GM19397 (cell line): Measurements from ENCODE around the gene EGFLAM.

Experiments used
- ATAC-seq: cut with Tn5 transposase; IDR thresholded peaks from one replicate; pipeline ENCODE4 v1.9.1; 2021; ENCODE audit warnings: mild to moderate bottlenecking, moderate library complexity; ENCODE audit not compliant: unreplicated experiment

The EGFLAM gene

DNA sequence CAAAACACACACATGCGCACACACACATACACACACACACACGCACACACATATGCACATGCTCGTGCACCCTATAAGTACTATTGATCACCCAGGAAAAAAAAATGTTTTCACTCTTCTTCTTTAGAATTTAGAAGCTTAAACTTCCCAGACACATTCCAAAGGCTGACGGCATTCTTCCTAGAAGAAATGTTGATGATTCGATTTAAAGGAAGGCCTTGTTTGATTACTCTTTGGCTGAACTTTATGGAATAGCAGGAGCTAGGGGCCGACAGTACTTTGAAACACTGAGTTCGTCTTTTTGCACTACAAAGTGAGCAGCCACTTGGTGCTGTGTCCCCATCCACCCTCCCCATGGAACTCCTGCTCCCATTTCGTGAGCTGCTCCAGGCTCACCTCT is 113.2 kb downstream of the EGFLAM start:
- no peak for ATAC-seq

DNA sequence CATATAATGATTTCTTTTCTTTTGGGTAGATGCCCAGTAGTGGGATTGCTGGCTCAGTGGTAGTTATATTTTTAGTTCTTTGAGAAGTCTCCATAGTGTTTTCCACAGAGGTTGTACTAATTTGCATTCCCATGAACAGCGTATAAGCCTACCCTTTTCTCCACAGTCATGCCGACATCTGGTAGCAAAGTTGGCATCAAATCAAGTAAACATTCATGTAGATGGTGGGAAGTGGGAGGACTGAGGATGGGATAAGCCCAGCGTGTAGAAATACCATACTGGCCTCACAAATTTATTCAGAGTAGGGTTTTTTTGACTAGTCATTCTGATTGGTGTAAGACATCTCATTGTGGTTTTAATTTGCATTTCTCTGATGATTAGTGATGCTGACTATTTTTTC is 115.4 kb downstream of the EGFLAM start:
- ATAC-seq: no peak

- ATAC-seq: no peak
These were observed 117.1 kb downstream of the EGFLAM start for GRCh38 chr5:38375423-38375822.

DNA sequence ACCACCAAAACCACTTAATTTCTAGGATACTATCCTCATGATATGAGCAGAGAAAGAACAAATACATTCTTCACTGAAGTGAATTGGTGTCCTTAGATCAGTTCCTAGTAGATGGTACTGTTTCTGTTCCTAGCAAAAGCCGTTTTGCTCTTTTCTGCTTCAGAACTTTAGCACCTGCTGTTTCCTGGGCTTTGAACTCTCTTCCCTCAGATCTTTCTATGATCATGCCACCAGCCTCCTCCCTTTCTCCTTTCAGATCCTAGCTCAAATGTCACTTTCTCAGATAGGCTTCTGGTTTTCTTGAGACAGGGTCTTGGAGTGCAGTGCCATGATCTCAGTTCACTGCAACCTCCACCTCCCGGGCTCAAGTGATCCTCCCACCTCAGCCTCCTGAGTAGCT is 118.0 kb downstream of the EGFLAM start:
- ATAC-seq: no peak

DNA sequence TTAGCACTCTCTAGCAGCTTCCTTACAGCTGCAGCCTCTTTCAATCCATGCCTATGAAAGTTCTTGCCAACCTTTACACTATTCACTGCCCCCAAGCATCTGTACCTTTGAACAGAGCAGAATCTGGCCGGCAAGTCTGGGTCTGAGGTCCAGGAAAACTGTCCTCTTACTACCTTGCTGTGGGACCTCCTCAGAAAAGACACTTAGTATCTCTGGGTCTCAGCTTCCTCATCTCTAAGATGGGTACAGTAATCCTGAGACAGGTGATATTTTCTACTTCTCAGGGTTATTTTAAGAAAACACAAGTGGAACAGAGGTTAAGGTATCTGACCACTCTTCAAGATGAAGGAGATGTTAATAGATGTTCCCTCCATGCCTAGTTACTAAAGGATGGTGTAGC is 120.2 kb downstream of the EGFLAM start:
- no peak for ATAC-seq

DNA sequence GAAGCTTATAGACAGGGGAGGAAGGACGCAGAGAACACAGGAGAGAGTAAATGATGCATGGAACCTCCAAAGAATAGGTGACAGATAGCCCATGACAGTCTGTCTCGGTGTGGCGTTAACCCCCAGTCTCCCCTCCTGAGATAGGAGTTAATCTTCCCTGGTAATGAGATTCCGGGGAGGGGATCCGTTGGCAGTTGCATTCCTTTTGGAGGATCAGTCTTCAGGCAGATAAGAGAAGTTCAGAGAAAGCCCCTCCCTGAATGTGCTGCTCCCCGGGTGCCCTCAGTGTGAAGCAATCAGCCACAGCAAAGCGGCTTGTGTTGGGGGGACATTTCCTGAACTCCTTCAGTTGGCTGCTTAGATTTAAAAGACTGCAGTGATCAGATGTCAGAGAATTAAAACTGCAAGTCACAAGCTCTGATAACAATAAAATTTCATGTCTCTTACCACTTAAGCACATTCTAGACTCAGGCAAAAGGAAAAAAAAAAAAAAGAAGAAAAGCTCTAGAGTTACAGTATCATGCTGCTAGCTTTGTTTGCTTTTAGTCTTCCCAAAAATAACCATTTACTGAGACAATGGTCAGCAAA is 121.1 kb downstream of the EGFLAM start:
- ATAC-seq: no peak

GRCh38 chr5:38380537-38380936 is 122.2 kb downstream of the EGFLAM start:
- no peak for ATAC-seq

DNA sequence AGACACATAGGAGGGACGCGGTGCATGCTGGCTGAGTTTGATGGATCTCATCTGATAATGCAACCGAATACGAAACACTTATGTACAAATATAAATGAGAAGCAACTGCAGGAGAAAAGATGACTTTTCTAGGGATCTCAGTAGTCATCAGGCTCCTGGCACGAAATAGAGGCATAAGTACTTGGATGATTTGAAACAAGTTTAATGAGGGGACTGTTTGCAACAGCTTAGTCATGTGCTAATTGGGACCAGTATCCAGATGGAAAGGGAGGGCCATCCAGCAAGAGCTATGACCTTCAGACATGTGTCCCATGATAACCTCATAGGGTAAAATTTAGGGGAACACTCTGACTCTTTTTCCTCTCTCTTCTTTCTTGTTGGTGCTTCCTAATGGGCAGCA is 123.0 kb downstream of the EGFLAM start:
- ATAC-seq: no peak

DNA sequence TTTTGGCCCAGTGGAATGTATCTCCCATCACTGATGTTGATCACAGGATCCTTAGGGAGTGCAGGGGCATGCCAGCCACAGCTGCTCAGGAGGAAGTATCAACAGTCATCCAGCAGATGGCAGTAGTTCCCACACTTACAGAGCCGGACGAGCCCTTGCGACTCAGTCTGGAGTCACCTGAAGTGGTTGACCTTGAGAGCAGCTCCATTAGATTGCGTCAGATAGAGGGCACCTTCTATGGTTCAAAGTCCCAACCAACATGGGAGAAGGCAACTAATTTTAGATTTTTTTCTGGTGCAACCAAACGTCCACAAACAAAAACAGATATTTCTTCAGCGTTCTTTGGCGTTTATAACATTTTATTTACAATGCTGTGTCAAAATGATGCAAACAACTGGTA is 124.5 kb downstream of the EGFLAM start:
- ATAC-seq: peak; percentile 94

- ATAC-seq: no peak
These were observed 125.3 kb downstream of the EGFLAM start for GRCh38 chr5:38383701-38384100.

DNA sequence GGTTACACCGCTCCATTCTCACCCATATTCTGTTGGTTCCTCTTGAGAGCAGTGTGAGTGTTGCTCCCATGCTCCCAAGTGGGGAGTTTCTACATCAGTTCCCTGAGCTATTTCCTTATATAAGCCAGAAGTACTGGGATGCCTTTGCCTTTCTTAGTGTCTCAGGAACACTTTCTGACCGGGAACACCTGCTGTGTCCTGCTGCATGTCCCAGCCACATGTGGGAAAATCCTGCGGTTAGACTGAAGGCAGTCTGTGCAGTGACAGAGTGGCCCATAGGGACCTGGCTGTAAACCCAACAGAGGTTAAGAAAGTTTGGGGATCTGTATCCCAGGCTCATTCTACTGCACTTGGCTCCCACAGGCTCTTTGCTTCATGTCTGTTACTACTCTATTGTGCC is 126.0 kb downstream of the EGFLAM start:
- no peak for ATAC-seq

DNA sequence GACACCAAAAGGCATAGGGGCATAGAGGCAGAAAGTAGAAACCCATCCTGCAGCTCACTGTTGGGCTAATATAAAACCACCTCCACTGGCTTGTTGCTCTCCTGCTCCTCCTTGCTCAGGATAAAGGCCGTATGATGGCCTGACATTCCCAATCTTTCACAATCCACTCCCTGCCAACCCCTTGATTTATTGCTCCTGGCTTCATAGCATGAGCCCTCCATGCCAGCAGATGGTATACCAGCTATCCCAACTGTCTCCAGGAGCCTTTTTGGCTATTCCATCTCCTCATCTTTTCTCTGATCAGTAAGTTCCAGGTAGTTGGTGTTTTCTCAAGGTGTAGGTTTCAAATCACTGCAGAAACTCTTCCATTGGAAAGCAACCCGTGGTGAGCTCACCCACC is 128.8 kb downstream of the EGFLAM start:
- no peak for ATAC-seq

GRCh38 chr5:38393636-38394035 is 135.3 kb downstream of the EGFLAM start:
- no peak for ATAC-seq

GRCh38 chr5:38396766-38397165 is 138.4 kb downstream of the EGFLAM start:
- no peak for ATAC-seq

GRCh38 chr5:38400365-38400764 is 142.0 kb downstream of the EGFLAM start:
- ATAC-seq: no peak

DNA sequence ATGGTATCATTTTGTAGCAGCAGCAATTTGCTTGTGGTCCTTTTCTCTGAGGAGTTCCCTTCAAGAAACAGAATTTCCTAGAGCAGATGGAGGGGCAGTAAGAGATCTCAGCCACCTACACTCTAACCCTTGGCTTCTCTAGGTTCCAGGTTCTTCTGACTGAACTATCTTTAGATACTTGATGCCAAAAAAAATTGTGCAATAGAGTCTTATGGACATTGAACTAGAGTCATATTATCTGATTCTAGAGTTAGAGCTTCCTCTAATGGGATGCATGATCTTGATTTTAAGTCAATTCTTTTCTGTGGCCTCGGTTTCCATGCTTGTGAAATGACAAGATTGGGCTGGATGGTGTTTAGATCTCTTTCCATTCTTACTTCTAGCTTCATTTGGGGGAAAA is 142.8 kb downstream of the EGFLAM start:
- no peak for ATAC-seq

DNA sequence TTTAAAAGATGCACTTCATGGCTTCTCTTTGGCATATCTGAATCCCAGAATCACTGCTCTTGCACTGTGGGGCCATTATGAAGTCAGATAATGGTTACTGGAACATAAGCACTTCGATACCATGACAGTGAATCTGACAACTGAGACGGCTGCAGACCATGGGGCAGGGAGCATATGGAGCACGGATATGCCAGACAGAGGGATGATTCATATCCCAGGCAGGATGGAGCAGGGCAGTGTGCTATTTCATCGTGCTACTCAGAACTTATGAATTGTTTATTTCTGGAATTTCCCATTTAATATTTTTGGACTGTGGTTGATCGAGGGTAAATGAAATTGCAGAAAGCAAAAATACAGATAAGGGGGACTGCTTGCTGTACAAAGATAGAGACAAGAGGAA is 145.0 kb downstream of the EGFLAM start:
- ATAC-seq: no peak

- no peak for ATAC-seq
These were observed 145.7 kb downstream of the EGFLAM start for GRCh38 chr5:38403877-38404635.

DNA sequence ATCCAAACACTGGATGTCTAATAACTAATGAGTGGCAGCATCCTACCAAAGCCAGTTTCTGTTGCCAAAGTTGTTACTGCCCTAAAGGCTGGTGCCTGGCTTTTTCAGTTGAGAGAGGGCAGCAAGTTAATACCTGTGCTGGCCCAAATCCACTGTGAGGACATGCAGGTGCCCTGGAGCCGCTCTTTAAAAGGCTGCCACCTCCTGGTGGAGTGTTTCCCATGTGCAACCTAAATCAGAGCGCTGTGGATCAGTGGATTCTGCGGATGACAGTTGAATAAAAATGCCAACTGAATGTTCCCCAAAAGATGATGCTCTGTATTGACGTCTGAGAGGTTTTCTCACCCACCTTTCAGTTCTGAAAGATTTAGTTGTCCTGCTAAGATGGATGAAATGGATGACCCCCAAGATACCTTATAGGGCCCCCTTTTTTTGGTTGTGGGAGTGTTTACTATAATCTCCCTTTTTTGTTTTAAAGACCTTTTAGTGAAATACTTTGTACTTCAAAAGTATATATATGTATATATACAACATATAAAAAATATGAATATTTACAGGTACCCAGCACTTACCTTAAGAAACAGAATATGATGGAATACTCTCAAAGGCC is 146.4 kb downstream of the EGFLAM start:
- no peak for ATAC-seq

DNA sequence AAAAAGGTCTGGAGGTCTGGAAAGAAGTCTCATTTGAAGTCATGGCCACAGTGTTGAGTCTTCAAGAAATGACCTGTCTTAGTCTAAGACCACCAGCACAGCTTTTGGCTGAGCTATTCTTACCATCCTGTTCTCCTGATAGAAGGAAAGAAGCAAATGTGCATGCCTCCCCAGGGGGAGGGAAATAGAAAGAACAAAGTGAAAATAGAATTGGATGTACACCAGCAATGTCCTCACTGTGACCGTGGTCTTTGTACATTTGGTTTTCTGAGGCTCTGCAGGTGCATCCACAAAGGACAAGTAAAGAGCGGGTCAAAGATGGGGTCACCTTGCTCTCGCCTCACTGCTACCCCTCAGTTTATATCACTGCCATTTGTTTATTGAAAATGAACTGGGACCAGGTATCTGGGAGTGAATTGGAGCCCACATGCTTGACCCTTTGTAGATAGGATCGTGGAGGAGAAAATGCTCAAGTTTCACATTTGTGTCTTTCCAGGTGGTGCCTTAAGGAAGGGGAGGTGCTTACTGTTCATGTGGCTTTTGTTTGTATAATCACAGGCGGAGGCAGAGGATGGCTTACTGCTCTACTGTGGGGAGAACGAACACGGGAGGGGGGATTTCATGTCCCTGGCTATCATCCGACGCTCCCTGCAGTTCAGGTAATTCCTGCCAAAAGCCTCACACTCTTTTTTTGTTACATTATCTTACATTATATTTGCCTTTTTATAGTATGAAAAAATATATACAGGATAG is 150.3 kb downstream of the EGFLAM start:
- ATAC-seq: no peak

- no peak for ATAC-seq
These were observed 152.1 kb downstream of the EGFLAM start for GRCh38 chr5:38410304-38410990.
